Neural progenitor cell (in vitro differentiated cells): ENCODE results near the gene ZNF800. TPM values are rescaled to one million over a fixed set of nuclear protein-coding genes. Genes with fewer than 3 reads are reported as not detected.

Experiments used
- DNase-seq: peaks from one replicate; pipeline ENCODE4 v3.0.0-alpha.2; 2016; ENCODE audit warnings: low spot score
- H2AFZ ChIP-seq: fragments of 200-600 bp; sonication (generic); replicated peaks from 2 replicates; pipeline ENCODE4 v1.6.1; 2016; ENCODE audit warnings: antibody characterized with exemption
- H3F3A ChIP-seq: fragments of 200-600 bp; sonication (generic); 2 replicates; pipeline ENCODE4 v1.6.1; 2016; ENCODE audit warnings: antibody characterized with exemption, low read depth
- H3K27ac ChIP-seq: fragments of 200-600 bp; sonication (generic); 2 replicates; pipeline ENCODE4 v1.5.1; 2016; ENCODE audit warnings: mild to moderate bottlenecking
- H3K27me3 ChIP-seq: fragments of 200-600 bp; sonication (generic); 2 replicates; pipeline ENCODE4 v1.6.1; 2016; ENCODE audit warnings: mild to moderate bottlenecking, moderate library complexity
- H3K36me3 ChIP-seq: fragments of 200-600 bp; sonication (generic); 2 replicates; pipeline ENCODE4 v1.5.1; 2016
- H3K4me1 ChIP-seq: fragments of 200-600 bp; sonication (generic); 2 replicates; pipeline ENCODE4 v1.6.1; 2016; ENCODE audit warnings: mixed run types
- H3K4me2 ChIP-seq: fragments of 200-600 bp; sonication (generic); 2 replicates; pipeline ENCODE4 v1.6.1; 2016
- H3K4me3 ChIP-seq: fragments of 200-600 bp; sonication (generic); 2 replicates; pipeline ENCODE4 v1.5.1; 2016
- H3K79me2 ChIP-seq: fragments of 200-600 bp; sonication (generic); 2 replicates; pipeline ENCODE4 v1.6.1; 2016; ENCODE audit warnings: low read depth
- H3K9ac ChIP-seq: fragments of 200-600 bp; sonication (generic); 2 replicates; pipeline ENCODE4 v1.6.1; 2016
- H3K9me3 ChIP-seq: fragments of 200-600 bp; sonication (generic); 2 replicates; pipeline ENCODE4 v1.5.1; 2016; ENCODE audit warnings: low read depth
- H4K20me1 ChIP-seq: fragments of 200-600 bp; sonication (generic); 2 replicates; pipeline ENCODE4 v1.6.1; 2016; ENCODE audit warnings: low read depth
- H3K27ac Mint-ChIP-seq: 3 replicates; pipeline ENCODE4 v1.8.0; 2021; ENCODE audit warnings: mixed read lengths
- H3K27me3 Mint-ChIP-seq: 2 replicates; pipeline ENCODE4 v1.8.0; 2022; ENCODE audit warnings: low read depth, mild to moderate bottlenecking, inconsistent platforms, moderate library complexity, mixed read lengths; ENCODE audit not compliant: insufficient read depth
- H3K36me3 Mint-ChIP-seq: 3 replicates; pipeline ENCODE4 v1.8.0; 2021; ENCODE audit warnings: mixed read lengths
- H3K4me1 Mint-ChIP-seq: 3 replicates; pipeline ENCODE4 v1.8.0; 2021; ENCODE audit warnings: mixed read lengths
- H3K4me3 Mint-ChIP-seq: 3 replicates; pipeline ENCODE4 v1.8.0; 2021; ENCODE audit warnings: mild to moderate bottlenecking, moderate library complexity, mixed read lengths
- H3K9me3 Mint-ChIP-seq: 3 replicates; pipeline ENCODE4 v1.8.0; 2020; ENCODE audit warnings: mixed read lengths
- EZH2 ChIP-seq: fragments of 200-600 bp; sonication (generic); IDR thresholded peaks from 2 replicates; pipeline ENCODE4 v1.6.1; 2017; ENCODE audit warnings: antibody characterized with exemption, mild to moderate bottlenecking, moderate library complexity
- EZH2phosphoT487 ChIP-seq: fragments of 200-600 bp; sonication (generic); IDR thresholded peaks from 2 replicates; pipeline ENCODE4 v1.6.1; 2017; ENCODE audit warnings: antibody characterized with exemption
- total RNA-seq: library from RNA; depleted of rRNA; stranded (reverse); fragments of >200 nt; gene quantifications from 2 replicates; pipeline ENCODE4 v1.2.3, GENCODE V29; 2015; ENCODE audit warnings: low replicate concordance
- TF ChIP-seq, protein P1 (sequence below): fragments of 200-600 bp; sonication (generic); IDR thresholded peaks from 2 replicates; pipeline ENCODE4 v1.5.1; 2017; ENCODE audit warnings: antibody characterized with exemption, mild to moderate bottlenecking

Gene ZNF800
- total RNA-seq, 1 donor from 2014 or later: 26.0 TPM

DNA sequence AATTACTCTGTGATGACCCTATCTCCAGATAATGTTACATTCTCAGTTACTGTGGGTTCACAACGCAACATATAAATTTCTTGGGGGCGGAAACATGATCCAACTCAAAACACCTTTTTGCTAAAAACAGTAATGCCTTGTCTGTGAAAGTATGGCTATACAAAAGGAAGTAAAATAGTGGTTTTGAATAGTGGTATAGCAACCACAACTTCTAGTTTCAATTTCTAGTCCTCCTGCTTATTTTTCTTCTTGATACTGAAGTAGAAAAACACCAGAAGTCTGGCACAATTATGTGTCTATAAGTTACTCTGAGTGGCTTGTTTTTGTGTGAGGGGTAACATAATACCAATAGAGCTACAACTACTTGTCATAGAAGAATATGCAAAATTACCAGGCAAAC, 21.5 kb upstream of the ZNF800 start:
- Mint-ChIP-seq H3K4me3 (no peak overlapping the region), H3K9me3 (no peaks in the 10 kb centered on the region), H3K27me3 (peaks cover 2% of the 10 kb centered on the region), H3K27ac (no peak overlapping the region), H3K36me3 (no peaks in the 10 kb centered on the region), H3K4me1 (no peaks in the 10 kb centered on the region)
- H3K4me1 ChIP-seq: no peaks in the 10 kb centered on the region
- H3F3A ChIP-seq: no peaks in the 10 kb centered on the region
- H3K4me2 ChIP-seq: no peak overlapping the region
- no peak overlapping the region for H3K9ac ChIP-seq
- H2AFZ ChIP-seq: no peak overlapping the region
- TF ChIP-seq EZH2 (no peak), EZH2phosphoT487 (no peak)
- TF ChIP-seq, protein P1, sequence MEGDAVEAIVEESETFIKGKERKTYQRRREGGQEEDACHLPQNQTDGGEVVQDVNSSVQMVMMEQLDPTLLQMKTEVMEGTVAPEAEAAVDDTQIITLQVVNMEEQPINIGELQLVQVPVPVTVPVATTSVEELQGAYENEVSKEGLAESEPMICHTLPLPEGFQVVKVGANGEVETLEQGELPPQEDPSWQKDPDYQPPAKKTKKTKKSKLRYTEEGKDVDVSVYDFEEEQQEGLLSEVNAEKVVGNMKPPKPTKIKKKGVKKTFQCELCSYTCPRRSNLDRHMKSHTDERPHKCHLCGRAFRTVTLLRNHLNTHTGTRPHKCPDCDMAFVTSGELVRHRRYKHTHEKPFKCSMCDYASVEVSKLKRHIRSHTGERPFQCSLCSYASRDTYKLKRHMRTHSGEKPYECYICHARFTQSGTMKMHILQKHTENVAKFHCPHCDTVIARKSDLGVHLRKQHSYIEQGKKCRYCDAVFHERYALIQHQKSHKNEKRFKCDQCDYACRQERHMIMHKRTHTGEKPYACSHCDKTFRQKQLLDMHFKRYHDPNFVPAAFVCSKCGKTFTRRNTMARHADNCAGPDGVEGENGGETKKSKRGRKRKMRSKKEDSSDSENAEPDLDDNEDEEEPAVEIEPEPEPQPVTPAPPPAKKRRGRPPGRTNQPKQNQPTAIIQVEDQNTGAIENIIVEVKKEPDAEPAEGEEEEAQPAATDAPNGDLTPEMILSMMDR: no peak
- H3K27ac ChIP-seq: no peak overlapping the region
- no peaks in the 10 kb centered on the region for H3K36me3 ChIP-seq
- H3K4me3 ChIP-seq: no peak overlapping the region
- H3K9me3 ChIP-seq: no peaks in the 10 kb centered on the region
- DNase-seq: no peak
- H3K79me2 ChIP-seq: no peaks in the 10 kb centered on the region
- peaks cover 24% of the 10 kb centered on the region for H3K27me3 ChIP-seq
- H4K20me1 ChIP-seq: no peaks in the 10 kb centered on the region

DNA sequence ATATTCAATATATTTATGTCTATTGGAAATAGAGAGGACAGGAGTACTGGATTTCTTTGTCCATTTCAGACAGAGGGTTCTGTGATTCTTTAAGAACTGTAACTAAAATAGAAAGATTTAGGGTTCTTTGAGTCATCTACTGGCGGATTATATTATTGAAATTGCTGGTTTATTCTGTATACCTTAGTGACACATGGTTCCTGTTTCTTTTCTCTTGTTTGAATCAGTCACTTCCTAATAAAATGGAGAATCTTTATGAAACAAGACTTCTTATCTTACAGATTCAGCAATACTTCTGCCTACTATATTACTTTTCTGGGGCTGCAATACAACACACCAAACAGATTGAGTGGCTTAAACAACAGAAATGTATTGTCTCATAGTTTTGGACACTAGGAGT, 20.8 kb upstream of the ZNF800 start:
- no peak overlapping the region for H3K9ac ChIP-seq
- no peak for DNase-seq
- H3K4me2 ChIP-seq: no peak overlapping the region
- no peak overlapping the region for H3K27ac Mint-ChIP-seq
- H3K79me2 ChIP-seq: no peaks in the 10 kb centered on the region
- peaks cover 2% of the 10 kb centered on the region for H3K27me3 Mint-ChIP-seq
- no peaks in the 10 kb centered on the region for H4K20me1 ChIP-seq
- H3K9me3 Mint-ChIP-seq: no peaks in the 10 kb centered on the region
- H3K36me3 Mint-ChIP-seq: no peaks in the 10 kb centered on the region
- H3K36me3 ChIP-seq: no peaks in the 10 kb centered on the region
- H2AFZ ChIP-seq: no peak overlapping the region
- H3K9me3 ChIP-seq: no peaks in the 10 kb centered on the region
- no peaks in the 10 kb centered on the region for H3K4me1 ChIP-seq
- peaks cover 24% of the 10 kb centered on the region for H3K27me3 ChIP-seq
- H3K27ac ChIP-seq: no peak overlapping the region
- H3F3A ChIP-seq: no peaks in the 10 kb centered on the region
- H3K4me1 Mint-ChIP-seq: no peaks in the 10 kb centered on the region
- no peak overlapping the region for H3K4me3 ChIP-seq
- TF ChIP-seq, protein P1: no peak
- TF ChIP-seq EZH2 (no peak), EZH2phosphoT487 (no peak)
- H3K4me3 Mint-ChIP-seq: no peak overlapping the region

DNA sequence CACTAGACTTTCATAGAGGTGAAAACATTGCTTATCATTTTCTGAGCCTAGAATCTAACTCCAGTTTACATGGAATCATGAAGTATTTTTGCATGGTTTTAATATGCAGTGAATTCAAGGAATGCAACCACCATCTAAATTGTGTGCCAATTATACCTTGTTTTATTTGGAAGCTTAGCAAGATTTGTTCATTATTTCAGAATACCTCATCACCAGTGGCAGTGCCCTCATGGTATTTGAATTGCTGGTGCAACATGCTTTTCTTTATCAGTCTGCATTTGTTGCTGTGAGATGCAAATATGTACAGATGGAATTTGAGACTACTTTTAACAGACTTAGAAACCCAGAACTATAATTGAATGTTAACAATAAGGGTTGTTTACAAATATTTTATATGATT, 18.7 kb upstream of the ZNF800 start:
- Histone ChIP-seq H3K9ac (no peak overlapping the region), H3K79me2 (no peaks in the 10 kb centered on the region), H3F3A (no peaks in the 10 kb centered on the region), H3K4me3 (no peak overlapping the region), H3K36me3 (no peaks in the 10 kb centered on the region), H3K9me3 (no peaks in the 10 kb centered on the region), H3K27ac (no peak overlapping the region), H4K20me1 (no peaks in the 10 kb centered on the region), H3K27me3 (peaks cover 37% of the 10 kb centered on the region), H2AFZ (no peak overlapping the region), H3K4me2 (no peak overlapping the region), H3K4me1 (no peaks in the 10 kb centered on the region)
- TF ChIP-seq EZH2phosphoT487: no peak
- H3K27me3 Mint-ChIP-seq: peaks cover 2% of the 10 kb centered on the region
- no peaks in the 10 kb centered on the region for H3K4me1 Mint-ChIP-seq
- H3K27ac Mint-ChIP-seq: no peak overlapping the region
- no peaks in the 10 kb centered on the region for H3K9me3 Mint-ChIP-seq
- DNase-seq: no peak
- no peaks in the 10 kb centered on the region for H3K36me3 Mint-ChIP-seq
- no peak overlapping the region for H3K4me3 Mint-ChIP-seq

DNA sequence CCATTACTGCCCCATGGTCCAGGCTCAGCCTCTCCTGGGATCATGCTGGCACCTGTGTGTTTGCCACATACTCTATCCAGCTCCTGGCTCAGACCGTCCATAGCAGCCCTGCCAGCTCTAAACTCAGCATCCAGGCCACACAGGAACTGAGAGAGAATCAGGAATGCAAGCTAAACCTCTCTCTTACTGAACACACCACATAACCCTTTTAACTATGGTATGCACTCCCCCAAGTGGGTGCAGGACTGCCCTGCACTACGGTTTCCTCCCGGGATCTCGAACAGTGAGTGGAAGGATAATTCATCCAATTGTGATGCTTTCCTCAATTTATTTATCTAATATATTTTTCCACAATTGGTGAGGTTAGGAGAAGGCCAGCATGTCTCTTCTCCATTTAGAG, 17.1 kb upstream of the ZNF800 start:
- Histone ChIP-seq H3K4me3 (no peak overlapping the region), H3F3A (no peaks in the 10 kb centered on the region), H3K36me3 (no peaks in the 10 kb centered on the region), H3K79me2 (no peaks in the 10 kb centered on the region), H3K4me1 (no peaks in the 10 kb centered on the region), H3K9me3 (no peaks in the 10 kb centered on the region), H4K20me1 (no peaks in the 10 kb centered on the region), H3K27ac (no peak overlapping the region), H3K4me2 (no peak overlapping the region), H2AFZ (no peak overlapping the region), H3K9ac (no peak overlapping the region), H3K27me3 (peaks cover 52% of the 10 kb centered on the region)
- no peaks in the 10 kb centered on the region for H3K36me3 Mint-ChIP-seq
- H3K4me1 Mint-ChIP-seq: no peaks in the 10 kb centered on the region
- H3K4me3 Mint-ChIP-seq: no peak overlapping the region
- no peak overlapping the region for H3K27ac Mint-ChIP-seq
- DNase-seq: peak; percentile 43
- no peaks in the 10 kb centered on the region for H3K27me3 Mint-ChIP-seq
- TF ChIP-seq, protein P1: peak; percentile 34
- no peak for TF ChIP-seq EZH2
- no peaks in the 10 kb centered on the region for H3K9me3 Mint-ChIP-seq
